Transverse colon (tissue), 4 donors: ENCODE results near the gene HYAL2. TPM values are rescaled to one million over a fixed set of nuclear protein-coding genes. Genes with fewer than 3 reads are reported as not detected.

ENCODE experiments used
- DNase-seq: peaks from one replicate; pipeline ENCODE4 v3.0.0-alpha.2; 2019
- H3K27ac ChIP-seq, 4 donors: fragments of 200-600 bp; sonication (generic); 2 replicates each; pipeline ENCODE4 v1.5.1; 2016 to 2018; ENCODE audit warnings: inconsistent platforms in 4 of 4
- H3K27me3 ChIP-seq: fragments of 200-600 bp; sonication (generic); 2 replicates; pipeline ENCODE4 v1.5.1; 2017; ENCODE audit warnings: inconsistent platforms
- H3K36me3 ChIP-seq, 4 donors: fragments of 200-600 bp; sonication (generic); 2 replicates each; pipeline ENCODE4 v1.5.1; 2017 to 2019; ENCODE audit warnings: inconsistent platforms in 4 of 4
- H3K4me1 ChIP-seq, 4 donors: fragments of 200-600 bp; sonication (generic); 2 replicates each; pipeline ENCODE4 v1.5.1; 2017 to 2020; ENCODE audit warnings: inconsistent platforms in 4 of 4
- H3K4me3 ChIP-seq, 4 donors: fragments of 200-600 bp; sonication (generic); 1 replicate in 1 of 4; 2 replicates in 3 of 4; pipeline versions ENCODE4 v1.5.1 to v1.6.1; 2017 to 2019; ENCODE audit warnings: inconsistent platforms in 4 of 4
- H3K9me3 ChIP-seq, 2 donors: fragments of 200-600 bp; sonication (generic); 2 replicates each; pipeline ENCODE4 v1.5.1; 2017 to 2019; ENCODE audit warnings: inconsistent platforms in 2 of 2
- EP300 ChIP-seq: sonication (generic); formaldehyde crosslinking; IDR thresholded peaks from one replicate; pipeline ENCODE4 v1.6.1; 2017; ENCODE audit warnings: antibody characterized with exemption, low read depth
- POLR2A ChIP-seq: fragments of 450-650 bp; IDR thresholded peaks from one replicate; pipeline ENCODE4 v1.6.1; 2016; ENCODE audit warnings: antibody characterized with exemption, mild to moderate bottlenecking, moderate library complexity
- POLR2AphosphoS5 ChIP-seq, 3 donors: sonication (generic); formaldehyde crosslinking; IDR thresholded peaks; one replicate each; pipeline ENCODE4 v1.6.1; 2016; ENCODE audit warnings: antibody characterized with exemption in 3 of 3
- WGBS, 2 donors: methylation state at CpG; one replicate each; pipeline ENCODE4 v1.1.5; 2018; ENCODE audit warnings: low coverage in 1 of 2; 5-methylcytosine and 5-hydroxymethylcytosine counted together
- in situ Hi-C, 4 donors: fragments of 200-750 bp; cut with MboI; loops; one replicate each; pipeline versions ENCODE4 v1.15.0 to v1.15.1; 2017; ENCODE audit warnings: low sequenced_read_pairs in 3 of 4, low pct_ligation_motif_present in 1 of 4, low pct_unique_long_range_greater_than_20kb in 1 of 4
- intact Hi-C: fragments of 100-400 bp; cut with DNase I; formaldehyde crosslinking; loops from one replicate; pipeline ENCODE4 v1.15.1; 2023; ENCODE audit warnings: low total_unique reads
- total RNA-seq, 4 donors: library from RNA; depleted of rRNA; stranded (reverse); fragments of >200 nt; gene quantifications; one replicate each; pipeline ENCODE4 v1.1.0, GENCODE V29; 2016
- TF ChIP-seq, protein P1 (sequence below), 5 experiments: fragments of 200-600 bp in 3 of 5; fragments of 450-650 bp in 2 of 5; sonication (generic) in 3 of 5; IDR thresholded peaks; 1 replicate in 2 of 5; 2 replicates in 3 of 5; pipeline ENCODE4 v1.5.1; 2016 to 2017; ENCODE audit warnings: antibody characterized with exemption in 5 of 5, inconsistent platforms in 3 of 5, mild to moderate bottlenecking in 2 of 5, moderate library complexity in 1 of 5

HYAL2 gene
- total RNA-seq, 4 donors from 2014 or later = 18.7 to 51.1 (median 32.0) TPM

DNA sequence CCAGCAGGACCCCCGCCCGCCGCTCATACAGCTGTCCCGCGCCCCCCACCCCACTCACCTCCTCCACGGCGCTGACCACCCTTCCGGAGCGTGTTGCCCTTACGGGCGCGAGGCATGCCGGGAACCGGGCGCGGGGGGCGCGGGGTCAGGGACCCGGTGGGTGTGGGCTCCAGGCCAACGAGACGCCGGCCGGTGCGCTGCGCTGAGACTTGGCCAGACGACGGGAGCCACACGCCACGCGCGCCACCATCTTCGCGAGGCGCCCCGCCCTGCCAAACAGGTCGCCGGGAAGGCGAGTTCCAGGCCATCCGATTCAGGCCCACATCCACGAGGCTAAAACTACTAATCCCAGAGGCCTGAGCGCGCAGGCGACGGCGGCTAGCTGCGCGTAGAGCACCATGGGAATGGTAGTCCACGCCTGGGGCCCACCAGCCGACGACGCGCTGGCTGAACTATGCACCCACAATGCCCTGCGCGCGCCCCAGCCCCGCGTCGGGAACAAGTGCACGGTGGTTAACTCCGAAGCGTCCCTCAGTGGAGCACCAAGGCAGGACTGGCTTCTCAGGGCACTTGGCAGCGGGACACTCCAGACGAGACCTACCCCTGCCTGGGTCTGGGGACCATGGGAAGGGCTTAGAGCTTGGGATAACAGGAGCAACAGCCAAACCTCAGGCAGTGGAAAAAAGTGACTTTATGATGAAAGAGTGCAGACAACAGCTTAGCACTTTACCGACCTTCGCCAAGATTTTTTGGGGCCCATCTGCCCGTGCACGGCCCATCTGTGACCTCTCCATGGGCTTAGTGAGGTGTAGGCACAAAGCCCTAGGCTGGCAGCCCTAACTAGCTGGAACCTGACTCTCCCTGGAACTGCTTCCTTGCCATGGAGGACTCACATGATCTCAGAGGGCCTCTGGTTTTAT is 30.1 kb downstream of the HYAL2 start, which contains the start of gene IFRD2:
Gene IFRD2, minus strand, starts transcription at position 271 of the 920 bp plus-strand sequence. Its CDS starts 155 bp downstream, at position 116.
- intact Hi-C loops (no loop called here), in situ Hi-C loops (no loop called here)
- WGBS, 2 donors = 2% methylated on average over 55 of the region's 67 CpGs; no CpG with 5 or more reads in 1 of the 2 donors
- peak within 1 kb of the TSS; percentile 83 to 92 (median 88) for H3K27ac ChIP-seq
- H3K4me1 ChIP-seq = peaks cover 13 to 25% (median 18%) of the 10 kb centered on the region in 4 donors
- TF ChIP-seq POLR2A (peak; percentile 75), EP300 (no peak), POLR2AphosphoS5 (IDR thresholded peaks at IDR 0.05) (peak; percentile 70 to 90 (median 86))
- TF ChIP-seq, protein P1, sequence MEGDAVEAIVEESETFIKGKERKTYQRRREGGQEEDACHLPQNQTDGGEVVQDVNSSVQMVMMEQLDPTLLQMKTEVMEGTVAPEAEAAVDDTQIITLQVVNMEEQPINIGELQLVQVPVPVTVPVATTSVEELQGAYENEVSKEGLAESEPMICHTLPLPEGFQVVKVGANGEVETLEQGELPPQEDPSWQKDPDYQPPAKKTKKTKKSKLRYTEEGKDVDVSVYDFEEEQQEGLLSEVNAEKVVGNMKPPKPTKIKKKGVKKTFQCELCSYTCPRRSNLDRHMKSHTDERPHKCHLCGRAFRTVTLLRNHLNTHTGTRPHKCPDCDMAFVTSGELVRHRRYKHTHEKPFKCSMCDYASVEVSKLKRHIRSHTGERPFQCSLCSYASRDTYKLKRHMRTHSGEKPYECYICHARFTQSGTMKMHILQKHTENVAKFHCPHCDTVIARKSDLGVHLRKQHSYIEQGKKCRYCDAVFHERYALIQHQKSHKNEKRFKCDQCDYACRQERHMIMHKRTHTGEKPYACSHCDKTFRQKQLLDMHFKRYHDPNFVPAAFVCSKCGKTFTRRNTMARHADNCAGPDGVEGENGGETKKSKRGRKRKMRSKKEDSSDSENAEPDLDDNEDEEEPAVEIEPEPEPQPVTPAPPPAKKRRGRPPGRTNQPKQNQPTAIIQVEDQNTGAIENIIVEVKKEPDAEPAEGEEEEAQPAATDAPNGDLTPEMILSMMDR (IDR thresholded peaks at IDR 0.05) = peak in 1 of 5 experiments; percentile 19
- DNase-seq = peak; percentile 97
- peak within 1 kb of the TSS; percentile 55 to 97 (median 86) for H3K4me3 ChIP-seq
- no peaks in the 10 kb centered on the region for H3K9me3 ChIP-seq
- H3K27me3 ChIP-seq = no peaks in the 10 kb centered on the region
- peaks cover 0 to 11% (median 5%) of the 10 kb centered on the region in 4 donors for H3K36me3 ChIP-seq

DNA sequence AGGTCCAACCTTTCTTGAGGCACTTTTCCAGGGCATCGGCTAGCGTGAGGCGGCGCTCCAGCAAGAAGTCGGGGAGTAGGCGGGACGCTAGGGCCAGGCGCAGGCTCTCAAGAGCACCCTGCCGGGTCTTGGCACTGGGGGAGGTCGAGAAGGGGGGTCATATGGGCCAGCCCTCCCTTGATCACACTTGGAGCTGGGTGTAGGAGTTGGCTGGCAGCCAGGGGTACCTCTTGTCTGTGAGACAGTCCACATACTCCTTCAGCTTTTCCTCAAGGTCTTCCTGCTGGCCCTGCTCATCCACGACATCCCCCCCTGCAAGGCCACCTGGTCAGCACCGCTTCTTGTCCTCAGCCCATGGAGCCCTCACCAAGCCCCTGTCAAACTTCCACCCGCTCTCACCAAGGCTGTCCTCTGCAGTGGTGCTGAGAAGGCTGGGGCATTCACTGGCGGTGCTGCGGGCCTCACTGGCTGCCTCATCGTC is 32.3 kb downstream of the HYAL2 start:
- H3K4me3 ChIP-seq = no peak overlapping the region
- TF ChIP-seq, protein P1 (IDR thresholded peaks at IDR 0.05) = no peak
- TF ChIP-seq POLR2AphosphoS5 (IDR thresholded peaks at IDR 0.05) = no peak
- no peak for TF ChIP-seq POLR2A
- no peak for TF ChIP-seq EP300
- WGBS, 2 donors = 91% methylated on average over 16 of the region's 16 CpGs; no CpG with 5 or more reads in 1 of the 2 donors
- H3K27me3 ChIP-seq = no peaks in the 10 kb centered on the region
- DNase-seq = no peak
- H3K4me1 ChIP-seq = peaks cover 13 to 25% (median 18%) of the 10 kb centered on the region in 4 donors
- H3K36me3 ChIP-seq = peaks cover 0 to 11% (median 6%) of the 10 kb centered on the region in 4 donors
- in situ Hi-C loops (no loop called here), intact Hi-C loops (no loop called here)
- peak overlapping the region in 3 of 4 donors; percentile 6 to 13 (median 8) for H3K27ac ChIP-seq
- no peaks in the 10 kb centered on the region for H3K9me3 ChIP-seq

DNA sequence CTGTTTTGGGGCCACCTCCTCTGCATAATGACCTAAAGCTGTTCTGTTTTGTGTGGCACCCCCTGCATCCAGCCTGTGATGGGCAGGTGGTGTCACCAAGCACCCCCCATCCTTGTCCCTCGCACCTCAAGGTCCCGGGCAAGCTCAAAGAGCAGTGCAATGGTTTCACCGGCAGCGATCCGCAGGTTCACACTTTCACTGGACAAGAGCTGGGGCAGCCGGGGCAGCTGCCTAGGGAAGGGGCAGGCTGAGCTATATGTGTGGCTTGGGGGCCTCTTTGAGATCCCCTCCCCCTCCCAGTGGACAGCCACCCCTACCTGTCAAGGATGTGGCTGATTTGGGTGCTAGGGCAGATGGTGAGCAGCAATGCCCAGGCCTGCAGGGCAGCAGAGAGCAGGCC is 33.4 kb downstream of the HYAL2 start:
- H3K9me3 ChIP-seq = no peaks in the 10 kb centered on the region
- no peak overlapping the region for H3K27ac ChIP-seq
- WGBS, 2 donors = 97% methylated on average over 5 of the region's 6 CpGs; no CpG with 5 or more reads in 1 of the 2 donors
- TF ChIP-seq POLR2AphosphoS5 (IDR thresholded peaks at IDR 0.05) (no peak), POLR2A (no peak), EP300 (no peak)
- TF ChIP-seq, protein P1 (IDR thresholded peaks at IDR 0.05) = no peak
- no peak overlapping the region for H3K4me3 ChIP-seq
- no peak for DNase-seq
- peaks cover 0 to 11% (median 6%) of the 10 kb centered on the region in 4 donors for H3K36me3 ChIP-seq
- intact Hi-C loops (no loop called here), in situ Hi-C loops (no loop called here)
- no peaks in the 10 kb centered on the region for H3K27me3 ChIP-seq
- peaks cover 13 to 25% (median 18%) of the 10 kb centered on the region in 4 donors for H3K4me1 ChIP-seq

DNA sequence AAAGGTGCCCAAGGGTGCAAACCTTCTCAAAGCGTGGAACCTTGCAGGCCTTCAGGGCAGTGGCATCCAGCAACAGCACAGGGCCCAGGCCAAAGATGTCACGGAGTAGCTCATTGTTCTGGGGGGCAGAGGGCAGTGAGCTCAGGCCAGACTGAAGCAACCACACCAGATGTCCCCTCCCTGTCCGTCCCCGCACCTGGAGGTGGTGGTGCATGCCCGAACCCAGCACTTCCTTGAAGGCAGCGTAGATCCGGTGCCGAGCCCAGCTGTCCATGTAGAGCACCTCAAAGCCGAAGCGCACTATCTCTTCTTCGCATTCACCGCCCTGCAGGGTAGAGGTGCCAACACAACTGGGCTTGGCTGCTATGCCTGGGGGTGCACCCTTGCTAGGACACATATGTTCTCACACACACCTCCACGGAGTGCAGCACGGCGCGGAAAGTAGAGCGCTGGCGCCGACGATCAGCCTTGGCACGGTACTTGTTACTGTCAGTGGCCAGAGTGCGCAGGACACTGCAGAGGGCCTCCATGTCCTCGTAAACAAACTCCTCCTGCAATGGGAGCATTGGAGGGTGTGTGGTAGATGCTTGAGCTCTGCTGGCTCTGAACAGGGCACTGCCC is 34.0 kb downstream of the HYAL2 start:
- Histone ChIP-seq H3K4me1 (peaks cover 13 to 25% (median 18%) of the 10 kb centered on the region in 4 donors), H3K9me3 (no peaks in the 10 kb centered on the region), H3K27me3 (no peaks in the 10 kb centered on the region), H3K27ac (no peak overlapping the region), H3K36me3 (peaks cover 0 to 11% (median 6%) of the 10 kb centered on the region in 4 donors), H3K4me3 (no peak overlapping the region)
- TF ChIP-seq POLR2A = no peak
- no peak for TF ChIP-seq POLR2AphosphoS5 (IDR thresholded peaks at IDR 0.05)
- TF ChIP-seq, protein P1 (IDR thresholded peaks at IDR 0.05) = no peak
- no peak for TF ChIP-seq EP300
- intact Hi-C loops = no loop called here
- in situ Hi-C loops = no loop called here
- no peak for DNase-seq
- WGBS, 2 donors = 86 to 91% methylated on average over 9 to 23 of the region's 23 CpGs
